Gastroesophageal sphincter (tissue), 4 donors: Measurements from ENCODE around the gene LMOD1. TPM values are rescaled to one million over a fixed set of nuclear protein-coding genes. Genes with fewer than 3 reads are reported as not detected.
A peak's percentile ranks its signal among the peaks of the same experiment; 100 is the strongest.

Experiments used
- ATAC-seq: fragments of 150-250 bp; one replicate; pipeline ENCODE4 v1.9.1; 2016; ENCODE audit warnings: mild to moderate bottlenecking, moderate library complexity
- H3K27ac ChIP-seq, 4 donors: fragments of 200-600 bp; sonication (generic) in 3 of 4; 1 replicate in 3 of 4; 2 replicates in 1 of 4; pipeline ENCODE4 v1.5.1; 2016 to 2019
- H3K27me3 ChIP-seq: fragments of 200-600 bp; sonication (generic); one replicate; pipeline ENCODE4 v1.5.1; 2019
- H3K36me3 ChIP-seq, 2 donors: fragments of 200-600 bp; sonication (generic); one replicate each; pipeline ENCODE4 v1.5.1; 2019; ENCODE audit warnings: control low read depth in 1 of 2
- H3K4me1 ChIP-seq, 3 donors: fragments of 200-600 bp; sonication (generic); 1 replicate in 2 of 3; 2 replicates in 1 of 3; pipeline ENCODE4 v1.5.1; 2016 to 2019; ENCODE audit warnings: control low read depth in 2 of 3
- H3K4me3 ChIP-seq, 2 donors: fragments of 200-600 bp; sonication (generic); one replicate each; pipeline ENCODE4 v1.5.1; 2019; ENCODE audit warnings: mild to moderate bottlenecking in 1 of 2, moderate library complexity in 1 of 2
- H3K9me3 ChIP-seq, 3 donors: fragments of 200-600 bp; sonication (generic); one replicate each; pipeline ENCODE4 v1.5.1; 2017 to 2019; ENCODE audit warnings: control low read depth in 2 of 3
- CTCF ChIP-seq, 4 experiments: fragments of 200-600 bp in 2 of 4; fragments of 450-650 bp in 2 of 4; sonication (generic) in 1 of 4; IDR thresholded peaks; one replicate each; pipeline ENCODE4 v1.5.1; 2017 to 2019; ENCODE audit warnings: antibody characterized with exemption in 4 of 4, mild to moderate bottlenecking in 2 of 4, moderate library complexity in 2 of 4
- EP300 ChIP-seq: sonication (generic); formaldehyde crosslinking; IDR thresholded peaks from one replicate; pipeline ENCODE4 v1.6.1; 2017; ENCODE audit warnings: antibody characterized with exemption, mild to moderate bottlenecking
- POLR2A ChIP-seq, 2 donors: fragments of 450-650 bp; IDR thresholded peaks; one replicate each; pipeline ENCODE4 v1.6.1; 2017; ENCODE audit warnings: antibody characterized with exemption in 2 of 2, mild to moderate bottlenecking in 2 of 2, moderate library complexity in 1 of 2
- POLR2AphosphoS5 ChIP-seq: sonication (generic); formaldehyde crosslinking; IDR thresholded peaks from one replicate; pipeline ENCODE4 v1.6.1; 2017; ENCODE audit warnings: antibody characterized with exemption
- WGBS, 2 donors: methylation state at CpG; one replicate each; pipeline ENCODE4 v1.1.5; 2018; ENCODE audit warnings: low coverage in 1 of 2; 5-methylcytosine and 5-hydroxymethylcytosine counted together
- total RNA-seq, 4 donors: library from RNA; depleted of rRNA; stranded (reverse); fragments of >200 nt; gene quantifications; one replicate each; pipeline ENCODE4 v1.1.0, GENCODE V29; 2016

Gene LMOD1
- total RNA-seq, 4 donors from 2014 or later, result 1,267 to 1,570 (median 1,475) TPM

- 45 to 46% methylated on average over 5 of the region's 5 CpGs for WGBS, 2 donors
- Histone ChIP-seq H3K4me1 (peaks cover 11 to 98% (median 13%) of the 10 kb centered on the region in 3 donors), H3K27ac (peak overlapping the region; percentile 10 to 92 (median 67)), H3K4me3 (no peak overlapping the region), H3K9me3 (no peaks in the 10 kb centered on the region), H3K36me3 (peaks cover 3 to 59% of the 10 kb centered on the region in 2 donors), H3K27me3 (no peaks in the 10 kb centered on the region)
- no peak for ATAC-seq
- no peak for TF ChIP-seq EP300
- TF ChIP-seq CTCF (IDR thresholded peaks at IDR 0.05), result no peak
- no peak for TF ChIP-seq POLR2AphosphoS5
- TF ChIP-seq POLR2A (IDR thresholded peaks at IDR 0.05), result no peak
Measured at GRCh38 chr1:201930803-201931202, 15.5 kb downstream of the LMOD1 start.

GRCh38 chr1:201930137-201930536 is 16.2 kb downstream of the LMOD1 start:
- H3K4me1 ChIP-seq, result peaks cover 11 to 98% (median 17%) of the 10 kb centered on the region in 3 donors
- no peak for ATAC-seq
- H3K27ac ChIP-seq, result peak overlapping the region; percentile 10 to 92 (median 67)
- peaks cover 3 to 58% of the 10 kb centered on the region in 2 donors for H3K36me3 ChIP-seq
- H3K9me3 ChIP-seq, result no peaks in the 10 kb centered on the region
- TF ChIP-seq EP300, result no peak
- TF ChIP-seq CTCF (IDR thresholded peaks at IDR 0.05), result no peak
- TF ChIP-seq POLR2AphosphoS5, result no peak
- no peak for TF ChIP-seq POLR2A (IDR thresholded peaks at IDR 0.05)
- no peaks in the 10 kb centered on the region for H3K27me3 ChIP-seq
- no peak overlapping the region for H3K4me3 ChIP-seq
- WGBS, 2 donors, result 36 to 47% methylated on average over 4 of the region's 4 CpGs

DNA sequence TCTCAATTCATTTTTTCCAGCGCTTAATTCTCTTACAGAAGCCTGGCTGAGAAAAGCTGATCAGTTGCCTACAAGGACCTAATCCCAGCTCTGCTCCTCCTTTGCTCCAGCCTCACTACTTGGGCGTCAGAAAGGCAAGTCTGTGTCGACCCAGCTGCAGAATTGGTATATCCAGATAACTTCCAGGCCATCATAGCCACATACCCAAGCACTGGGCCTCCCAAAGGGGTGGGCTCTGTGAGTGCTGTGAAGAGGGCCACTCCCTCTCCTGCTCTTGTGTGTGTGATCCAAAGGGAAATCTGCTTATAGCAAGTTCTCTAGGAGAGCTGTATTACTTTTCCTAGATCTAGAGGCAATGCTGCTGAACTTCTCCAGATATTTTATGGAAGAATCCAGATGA is 18.1 kb downstream of the LMOD1 start:
- Histone ChIP-seq H3K27me3 (no peaks in the 10 kb centered on the region), H3K4me1 (peaks cover 11 to 96% (median 20%) of the 10 kb centered on the region in 3 donors), H3K9me3 (no peaks in the 10 kb centered on the region), H3K4me3 (no peak overlapping the region), H3K36me3 (peaks cover 3 to 66% of the 10 kb centered on the region in 2 donors), H3K27ac (peak overlapping the region; percentile 32 to 92 (median 64))
- 86 to 100% methylated on average over 1 to 3 of the region's 3 CpGs for WGBS, 2 donors
- TF ChIP-seq POLR2A (IDR thresholded peaks at IDR 0.05), result no peak
- no peak for TF ChIP-seq CTCF (IDR thresholded peaks at IDR 0.05)
- no peak for TF ChIP-seq EP300
- no peak for TF ChIP-seq POLR2AphosphoS5
- no peak for ATAC-seq

DNA sequence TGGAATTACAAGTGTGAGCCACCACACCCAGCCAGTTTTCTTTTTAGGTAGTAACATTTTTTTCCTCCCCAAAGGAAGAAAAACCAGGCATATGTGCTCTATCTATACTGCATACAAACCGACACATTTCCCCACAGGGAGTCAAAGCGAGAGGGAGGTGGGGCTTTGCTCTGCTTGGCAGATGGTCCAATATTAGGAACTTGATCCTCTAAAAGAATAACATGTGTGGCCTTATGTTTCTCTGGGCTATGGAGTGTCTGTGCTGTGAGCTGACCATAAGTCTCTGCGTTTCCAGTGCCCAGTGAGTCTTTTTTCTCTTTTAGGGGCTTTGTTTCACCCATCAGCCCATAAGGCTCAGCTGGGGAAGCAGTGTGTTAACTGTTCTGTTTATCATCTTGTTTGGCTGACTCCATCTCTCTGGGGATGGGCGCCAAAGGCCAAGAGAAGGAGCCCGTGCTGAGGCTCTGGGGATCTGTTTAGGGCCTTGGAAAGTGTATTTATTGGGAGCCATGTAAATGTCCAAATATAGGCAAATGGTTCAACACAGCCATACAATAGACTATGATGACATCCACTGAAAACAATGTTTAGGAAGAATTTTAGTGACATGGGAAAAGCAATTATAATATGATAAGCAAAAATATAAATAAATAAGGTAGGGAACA is 20.2 kb downstream of the LMOD1 start:
- WGBS, 2 donors, result 26% methylated on average over 4 of the region's 5 CpGs; no CpG with 5 or more reads in 1 of the 2 donors
- H3K9me3 ChIP-seq, result no peaks in the 10 kb centered on the region
- H3K4me1 ChIP-seq, result peaks cover 11 to 96% (median 18%) of the 10 kb centered on the region in 3 donors
- H3K4me3 ChIP-seq, result no peak overlapping the region
- no peak for ATAC-seq
- TF ChIP-seq POLR2AphosphoS5 (peak; percentile 5), EP300 (no peak)
- peak overlapping the region; percentile 72 to 92 (median 74) for H3K27ac ChIP-seq
- H3K36me3 ChIP-seq, result peaks cover 3 to 66% of the 10 kb centered on the region in 2 donors
- no peaks in the 10 kb centered on the region for H3K27me3 ChIP-seq

- Histone ChIP-seq H3K9me3 (no peaks in the 10 kb centered on the region), H3K27me3 (no peaks in the 10 kb centered on the region), H3K4me1 (peaks cover 14 to 96% (median 22%) of the 10 kb centered on the region in 3 donors), H3K4me3 (no peak overlapping the region), H3K36me3 (peaks cover 0 to 66% of the 10 kb centered on the region in 2 donors), H3K27ac (peak overlapping the region; percentile 65 to 92 (median 74))
- TF ChIP-seq CTCF (IDR thresholded peaks at IDR 0.05), result no peak
- no peak for TF ChIP-seq EP300
- no peak for TF ChIP-seq POLR2AphosphoS5
- TF ChIP-seq POLR2A (IDR thresholded peaks at IDR 0.05), result no peak
- 21 to 36% methylated on average over 2 of the region's 2 CpGs for WGBS, 2 donors
- no peak for ATAC-seq
Measured at GRCh38 chr1:201925301-201925567, 21.1 kb downstream of the LMOD1 start.
